Lung (tissue), 12 donors: ENCODE measurements around the gene GABRE. TPM values are rescaled to one million over a fixed set of nuclear protein-coding genes. Genes with fewer than 3 reads are reported as not detected.
"Not testable (repeated sequence)": the region's sequence is repeated elsewhere in the genome, so short reads cannot be mapped to it uniquely, and the experiment has no call there.

Experiments
- ATAC-seq: fragments of 200-7000 bp; cut with Tn5 transposase; one replicate; pipeline ENCODE4 v1.9.1; 2020; ENCODE audit warnings: moderate number of reproducible peaks; ENCODE audit not compliant: insufficient read depth, low FRiP score
- DNase-seq, 3 donors: peaks; one replicate each; pipeline ENCODE4 v3.0.0-alpha.2; 2013 to 2017
- H3K27ac ChIP-seq, 2 donors: one replicate each; pipeline ENCODE4 v1.5.1; 2013; ENCODE audit warnings: mild to moderate bottlenecking in 2 of 2, moderate library complexity in 2 of 2, control low read depth in 1 of 2, inconsistent platforms in 1 of 2, low read depth in 1 of 2, low read length in 1 of 2
- H3K27me3 ChIP-seq, 3 donors: one replicate each; pipeline ENCODE4 v1.5.1; 2013; ENCODE audit warnings: low read length in 2 of 3; ENCODE audit not compliant: control insufficient read depth in 3 of 3, insufficient read depth in 3 of 3
- H3K36me3 ChIP-seq, 4 donors: one replicate each; pipeline ENCODE4 v1.5.1; 2013; ENCODE audit warnings: low read length in 4 of 4, mild to moderate bottlenecking in 1 of 4, moderate library complexity in 1 of 4; ENCODE audit not compliant: control insufficient read depth in 4 of 4, insufficient read depth in 4 of 4
- H3K4me1 ChIP-seq, 5 donors: one replicate each; pipeline ENCODE4 v1.5.1; 2013; ENCODE audit warnings: low read length in 5 of 5, mild to moderate bottlenecking in 2 of 5, moderate library complexity in 1 of 5; ENCODE audit not compliant: control insufficient read depth in 5 of 5, insufficient read depth in 5 of 5
- H3K4me3 ChIP-seq: one replicate; pipeline ENCODE4 v1.5.1; 2013; ENCODE audit warnings: mild to moderate bottlenecking, control low read depth, moderate library complexity
- H3K9ac ChIP-seq, 2 donors: one replicate each; pipeline ENCODE4 v1.5.1; 2013; ENCODE audit warnings: low read length in 2 of 2, control low read depth in 1 of 2; ENCODE audit not compliant: insufficient read depth in 1 of 2
- H3K9me3 ChIP-seq, 4 donors: one replicate each; pipeline ENCODE4 v1.5.1; 2013; ENCODE audit warnings: low read length in 3 of 4, mild to moderate bottlenecking in 1 of 4, moderate library complexity in 1 of 4; ENCODE audit not compliant: control insufficient read depth in 4 of 4, insufficient read depth in 3 of 4
- CTCF ChIP-seq: IDR thresholded peaks from 2 replicates; pipeline ENCODE4 v1.5.1; 2012; ENCODE audit warnings: mild to moderate bottlenecking; ENCODE audit errors: control extremely low read depth, extremely low read depth
- whole genome bisulfite sequencing, 2 donors: extraction: QIAGEN DNeasy Blood & Tissue Kit; methylation state at CpG; one replicate each; pipeline ENCODE4 v1.1.7; 2013; 5-methylcytosine and 5-hydroxymethylcytosine counted together
- polyA plus RNA-seq, 2 donors: library from polyadenylated mRNA; stranded (reverse); fragments of 200-250 nt; gene quantifications; one replicate each; pipeline ENCODE4 v1.2.1, GENCODE V29; 2013
- total RNA-seq, 2 donors: library from RNA; depleted of rRNA in 1 of 2; stranded (reverse); fragments of >200 nt in 1 of 2; gene quantifications; one replicate each; pipeline ENCODE4 v1.2.1, GENCODE V29; 2014 to 2021
- donor health status: control.
- donor health status: control.
- donor health status: Bipolar disorder and iron deficiency.
- donor health status: healthy.
- donor health status: DM: yes; HTN: yes; CAD: no.

GABRE gene
- total and polyA plus RNA-seq, 4 donors, result 2.2 to 44.5 (median 21.0) TPM

GRCh38 chrX:151920530-151920929, 53.9 kb downstream of the GABRE start:
- H3K27me3 ChIP-seq, result no peaks in the 10 kb centered on the region
- DNase-seq, result no peak
- H3K9me3 ChIP-seq, result peaks cover 0 to 6% (median 0%) of the 10 kb centered on the region in 4 donors
- no peak overlapping the region for H3K9ac ChIP-seq
- 61% methylated on average over 4 to 6 of the region's 6 CpGs for WGBS, 2 donors
- no peaks in the 10 kb centered on the region for H3K36me3 ChIP-seq
- no peak for TF ChIP-seq CTCF
- no peaks in the 10 kb centered on the region for H3K4me1 ChIP-seq
- no peak for ATAC-seq
- no peak overlapping the region for H3K4me3 ChIP-seq
- H3K27ac ChIP-seq, result no peak overlapping the region

GRCh38 chrX:151920101-151920500, 54.4 kb downstream of the GABRE start:
- Histone ChIP-seq H3K27ac (no peak overlapping the region), H3K4me3 (no peak overlapping the region), H3K9me3 (peaks cover 0 to 6% (median 0%) of the 10 kb centered on the region in 4 donors), H3K36me3 (no peaks in the 10 kb centered on the region), H3K9ac (no peak overlapping the region), H3K27me3 (no peaks in the 10 kb centered on the region), H3K4me1 (no peaks in the 10 kb centered on the region)
- WGBS, 2 donors, result 92 to 93% methylated on average over 6 to 12 of the region's 12 CpGs
- TF ChIP-seq CTCF, result no peak
- ATAC-seq (no peak), DNase-seq (no peak)

GRCh38 chrX:151919610-151920009, 54.9 kb downstream of the GABRE start:
- TF ChIP-seq CTCF, result no peak
- Histone ChIP-seq H3K27me3 (no peaks in the 10 kb centered on the region), H3K27ac (no peak overlapping the region), H3K9me3 (peaks cover 0 to 6% (median 0%) of the 10 kb centered on the region in 4 donors), H3K9ac (no peak overlapping the region), H3K4me3 (no peak overlapping the region), H3K4me1 (no peaks in the 10 kb centered on the region), H3K36me3 (no peaks in the 10 kb centered on the region)
- ATAC-seq, result no peak
- WGBS, 2 donors, result 91 to 97% methylated on average over 7 to 11 of the region's 11 CpGs
- no peak for DNase-seq

GRCh38 chrX:151918736-151919135, 55.7 kb downstream of the GABRE start:
- not testable (repeated sequence) for H3K36me3 ChIP-seq, ATAC-seq, H3K27ac ChIP-seq, DNase-seq, H3K9ac ChIP-seq, H3K27me3 ChIP-seq, H3K4me3 ChIP-seq, H3K9me3 ChIP-seq, H3K4me1 ChIP-seq
- WGBS, 2 donors, result 95 to 98% methylated on average over 8 to 18 of the region's 18 CpGs
